Stimulated activated memory B cell treated with anti-CD40 and anti-IgM and Interleukin-4, amounts not matched to agents 10 μg/mL and 1 μg/mL and 100 μg/mL, for 72 hours (primary cell): ENCODE results near the gene TPPP2.
A peak's percentile ranks its signal among the peaks of the same experiment; 100 is the strongest.
"Not testable (repeated sequence)": the region's sequence is repeated elsewhere in the genome, so short reads cannot be mapped to it uniquely, and the experiment has no call there.

Experiments
- ATAC-seq: fragments of 150-1000 bp; cut with Tn5 transposase; 2 replicates; pipeline ENCODE4 v1.10.0; 2021
- H3K27ac Mint-ChIP-seq: one replicate; pipeline ENCODE4 v1.8.0; 2022; ENCODE audit warnings: mild to moderate bottlenecking, mixed read lengths
- H3K27me3 Mint-ChIP-seq: one replicate; pipeline ENCODE4 v1.8.0; 2022; ENCODE audit warnings: mixed read lengths
- H3K36me3 Mint-ChIP-seq: one replicate; pipeline ENCODE4 v1.8.0; 2022; ENCODE audit warnings: mixed read lengths
- H3K4me1 Mint-ChIP-seq: one replicate; pipeline ENCODE4 v1.8.0; 2022; ENCODE audit warnings: mixed read lengths
- H3K4me3 Mint-ChIP-seq: one replicate; pipeline ENCODE4 v1.8.0; 2022; ENCODE audit warnings: mild to moderate bottlenecking, moderate library complexity, mixed read lengths
- H3K9me3 Mint-ChIP-seq: one replicate; pipeline ENCODE4 v1.8.0; 2022; ENCODE audit warnings: mixed read lengths

TPPP2 gene

DNA sequence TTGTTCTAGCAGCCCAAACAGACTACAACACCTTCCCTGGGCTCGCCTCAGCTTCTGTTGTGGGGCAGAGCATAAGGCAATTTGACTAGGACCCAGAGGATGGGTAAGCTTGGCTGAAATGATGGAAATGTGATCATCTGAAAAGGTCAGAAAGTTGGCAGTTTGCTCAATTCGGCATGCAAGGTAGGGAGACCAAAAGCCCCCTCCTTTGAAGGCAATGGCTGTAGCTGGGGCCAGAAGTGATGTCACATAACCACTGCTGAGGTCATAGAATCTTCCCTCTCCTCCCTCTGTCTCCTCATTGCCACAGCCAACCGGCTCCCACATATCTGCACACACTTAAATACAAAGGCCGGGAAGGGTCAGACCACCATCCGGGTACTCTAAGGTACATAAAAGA, at the start of gene TPPP2:
Gene TPPP2, plus strand, starts transcription at position 301 of the 400 bp plus-strand sequence. CDS start 365 bp downstream, outside the sequence.
- Mint-ChIP-seq H3K27me3 (peaks cover 24% of the 10 kb centered on the region), H3K36me3 (no peaks in the 10 kb centered on the region), H3K9me3 (no peaks in the 10 kb centered on the region), H3K4me3 (no peak within 1 kb of the TSS), H3K27ac (no peak within 1 kb of the TSS), H3K4me1 (no peaks in the 10 kb centered on the region)
- ATAC-seq = no peak

DNA sequence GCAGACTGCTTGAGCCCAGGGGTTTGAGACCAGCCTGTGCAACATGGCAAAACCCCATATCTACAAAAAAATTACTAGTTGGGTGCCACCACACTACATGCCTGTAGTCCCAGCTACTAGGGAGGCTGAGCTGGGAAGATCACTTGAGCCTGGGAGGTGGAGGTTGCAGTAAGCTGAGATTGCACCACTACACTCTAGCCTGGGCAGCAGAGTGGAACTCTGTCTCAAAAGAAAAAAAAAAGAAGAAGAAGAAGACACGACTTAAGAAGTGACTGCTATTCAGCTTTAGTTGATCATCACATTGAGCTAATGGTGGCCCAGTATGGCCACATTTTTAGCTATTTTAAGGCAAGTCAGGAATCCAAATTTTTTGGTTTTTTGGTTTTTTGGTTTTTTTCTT, 49.1 kb upstream of the TPPP2 start:
- no peaks in the 10 kb centered on the region for H3K9me3 Mint-ChIP-seq
- H3K27ac Mint-ChIP-seq = no peak overlapping the region

DNA sequence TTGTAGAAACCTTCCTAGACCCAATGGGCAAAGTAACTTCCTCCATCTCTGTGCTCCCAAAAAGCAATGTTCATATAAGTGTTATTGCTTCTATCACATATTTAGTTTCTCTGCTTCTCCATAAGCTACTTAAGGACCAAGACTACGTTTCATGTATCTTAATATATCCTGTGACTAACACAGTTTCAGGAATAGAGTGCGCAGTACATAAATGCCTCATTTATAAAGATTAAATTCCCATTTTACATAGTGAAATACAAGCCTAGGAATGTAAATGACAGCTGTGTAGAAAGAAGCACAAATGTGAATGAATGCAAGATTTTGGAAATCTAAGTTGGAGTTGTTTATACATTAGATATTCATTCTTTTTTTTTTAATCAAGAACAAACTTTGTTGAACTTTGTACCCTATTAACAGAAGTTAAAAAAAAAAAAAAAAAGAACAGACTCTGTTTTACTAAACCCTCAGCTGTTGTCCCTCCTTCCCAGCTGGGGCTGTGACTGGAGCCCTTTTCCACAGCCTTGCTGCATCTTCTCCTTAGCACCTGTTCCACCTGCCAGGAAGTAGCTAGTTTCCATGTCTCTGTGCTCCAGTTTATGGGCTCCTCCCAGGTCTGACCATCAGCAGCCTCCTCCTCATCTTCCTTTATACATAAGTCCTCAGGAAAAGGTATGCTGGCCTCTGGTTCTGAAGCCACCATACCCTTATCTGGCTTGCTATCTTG, 47.2 kb upstream of the TPPP2 start:
- H3K27ac Mint-ChIP-seq = no peak overlapping the region

More for the DNA sequence above, 49.1 kb upstream of the TPPP2 start:
- Mint-ChIP-seq H3K4me3 (no peak overlapping the region), H3K27me3 (peaks cover 23% of the 10 kb centered on the region), H3K36me3 (no peaks in the 10 kb centered on the region), H3K4me1 (no peaks in the 10 kb centered on the region)
- no peak for ATAC-seq

GRCh38 chr14:20985650-20986049, 44.4 kb upstream of the TPPP2 start:
- not testable (repeated sequence) for ATAC-seq, H3K4me3 Mint-ChIP-seq, H3K4me1 Mint-ChIP-seq, H3K9me3 Mint-ChIP-seq, H3K36me3 Mint-ChIP-seq, H3K27ac Mint-ChIP-seq, H3K27me3 Mint-ChIP-seq

More for the DNA sequence above, 47.2 kb upstream of the TPPP2 start:
- Mint-ChIP-seq H3K27me3 (peaks cover 23% of the 10 kb centered on the region), H3K4me3 (no peak overlapping the region), H3K36me3 (no peaks in the 10 kb centered on the region), H3K4me1 (no peaks in the 10 kb centered on the region), H3K9me3 (no peaks in the 10 kb centered on the region)
- no peak for ATAC-seq

DNA sequence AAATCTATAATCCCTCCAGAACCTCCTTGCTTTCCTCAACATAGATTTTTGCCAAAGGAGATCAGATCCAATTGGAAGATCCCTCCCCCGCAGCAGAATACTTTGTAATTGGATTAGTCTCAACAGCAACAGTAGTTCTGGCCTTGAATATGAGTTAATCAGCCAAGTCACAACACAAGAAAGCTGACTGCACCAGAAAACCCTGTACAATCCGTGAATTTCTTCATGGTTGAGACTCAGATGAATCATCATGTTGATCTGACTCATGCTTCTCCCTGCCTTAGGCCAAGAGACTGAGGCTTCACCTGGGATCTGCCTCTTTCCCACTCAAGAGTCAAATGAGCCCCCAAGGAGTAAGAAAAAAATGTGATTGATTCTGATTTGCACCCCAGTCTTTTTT, 43.2 kb upstream of the TPPP2 start:
- H3K4me1 Mint-ChIP-seq = peaks cover 16% of the 10 kb centered on the region
- no peak overlapping the region for H3K4me3 Mint-ChIP-seq
- no peaks in the 10 kb centered on the region for H3K27me3 Mint-ChIP-seq
- no peaks in the 10 kb centered on the region for H3K9me3 Mint-ChIP-seq
- H3K27ac Mint-ChIP-seq = no peak overlapping the region
- peaks cover 2% of the 10 kb centered on the region for H3K36me3 Mint-ChIP-seq
- ATAC-seq = no peak

DNA sequence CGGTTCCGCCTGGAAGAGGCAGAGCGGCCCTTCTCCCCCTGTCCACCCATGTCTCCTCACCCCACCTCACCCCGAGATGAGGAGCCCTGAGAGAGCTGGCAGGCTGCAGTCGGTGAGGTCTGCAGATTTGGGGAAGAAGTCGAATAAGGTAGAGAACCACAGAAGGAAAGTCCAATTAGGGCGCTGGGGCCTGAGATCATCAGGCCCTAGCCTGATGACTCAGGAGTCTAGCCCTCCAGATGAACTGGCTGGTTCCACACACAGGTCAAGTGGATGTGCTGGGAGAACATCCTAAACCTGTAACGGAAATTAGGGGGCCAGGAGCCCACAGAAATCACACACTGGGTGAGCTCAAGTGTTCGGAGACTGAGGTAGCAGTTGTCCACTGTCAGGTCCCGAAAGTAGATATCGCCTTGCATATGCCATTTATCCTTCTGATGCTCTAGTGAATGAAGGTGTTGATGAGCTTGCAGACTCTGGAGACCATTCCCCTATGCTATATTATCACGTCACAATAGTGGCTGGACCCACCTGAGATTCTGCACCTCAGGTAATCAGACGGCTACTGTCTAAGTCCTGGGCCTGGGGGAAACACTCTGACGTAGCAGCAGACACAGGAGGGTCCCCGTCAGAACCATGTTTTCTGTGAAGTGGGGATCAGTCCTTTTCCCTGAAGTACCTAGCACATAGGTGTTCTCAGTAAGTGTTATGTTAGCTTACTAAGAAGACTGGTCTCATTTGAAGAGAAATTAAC, 41.1 kb upstream of the TPPP2 start:
- peak overlapping the region; percentile 91 for H3K27ac Mint-ChIP-seq

DNA sequence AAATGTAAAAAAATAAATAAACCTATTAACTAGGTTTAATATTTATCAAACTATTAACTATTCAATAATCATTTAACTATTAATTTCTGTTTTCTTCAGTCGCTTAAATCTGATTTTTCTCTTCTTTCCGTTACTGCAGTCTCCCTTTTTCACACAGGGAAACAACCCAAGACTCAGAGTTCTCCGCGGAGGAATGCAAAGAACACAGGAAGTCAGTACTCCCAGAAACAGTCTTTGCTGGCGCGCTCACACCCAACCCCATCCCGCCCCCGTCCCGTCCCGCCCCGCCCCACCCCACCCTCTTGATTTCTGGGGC, 40.6 kb upstream of the TPPP2 start:
- Mint-ChIP-seq H3K27ac (peak overlapping the region; percentile 91), H3K36me3 (peaks cover 21% of the 10 kb centered on the region), H3K4me1 (peaks cover 20% of the 10 kb centered on the region), H3K9me3 (no peaks in the 10 kb centered on the region), H3K27me3 (no peaks in the 10 kb centered on the region), H3K4me3 (peak overlapping the region; percentile 94)
- no peak for ATAC-seq

More for the DNA sequence above, 41.1 kb upstream of the TPPP2 start:
- no peaks in the 10 kb centered on the region for H3K9me3 Mint-ChIP-seq
- H3K4me3 Mint-ChIP-seq = no peak overlapping the region
- H3K4me1 Mint-ChIP-seq = peaks cover 20% of the 10 kb centered on the region
- H3K27me3 Mint-ChIP-seq = no peaks in the 10 kb centered on the region
- no peak for ATAC-seq
- peaks cover 16% of the 10 kb centered on the region for H3K36me3 Mint-ChIP-seq

- Mint-ChIP-seq H3K27me3 (no peaks in the 10 kb centered on the region), H3K9me3 (no peaks in the 10 kb centered on the region), H3K4me1 (peaks cover 20% of the 10 kb centered on the region), H3K36me3 (peaks cover 27% of the 10 kb centered on the region), H3K4me3 (peak within 1 kb of the TSS; percentile 94), H3K27ac (peak within 1 kb of the TSS; percentile 91)
- peak; percentile 98 for ATAC-seq
Measured at GRCh38 chr14:20989787-20990600, 40.0 kb upstream of the TPPP2 start, which contains the start of gene METTL17. Gene METTL17, plus strand, starts transcription at chr14:20989980. Its CDS starts 23 bp downstream, at chr14:20990003.

- H3K4me3 Mint-ChIP-seq = no peak overlapping the region
- no peak for ATAC-seq
- no peaks in the 10 kb centered on the region for H3K9me3 Mint-ChIP-seq
- H3K27me3 Mint-ChIP-seq = no peaks in the 10 kb centered on the region
- H3K36me3 Mint-ChIP-seq = peaks cover 50% of the 10 kb centered on the region
- no peak overlapping the region for H3K27ac Mint-ChIP-seq
- H3K4me1 Mint-ChIP-seq = peaks cover 6% of the 10 kb centered on the region
Measured at GRCh38 chr14:20996521-20996920, 33.5 kb upstream of the TPPP2 start.

DNA sequence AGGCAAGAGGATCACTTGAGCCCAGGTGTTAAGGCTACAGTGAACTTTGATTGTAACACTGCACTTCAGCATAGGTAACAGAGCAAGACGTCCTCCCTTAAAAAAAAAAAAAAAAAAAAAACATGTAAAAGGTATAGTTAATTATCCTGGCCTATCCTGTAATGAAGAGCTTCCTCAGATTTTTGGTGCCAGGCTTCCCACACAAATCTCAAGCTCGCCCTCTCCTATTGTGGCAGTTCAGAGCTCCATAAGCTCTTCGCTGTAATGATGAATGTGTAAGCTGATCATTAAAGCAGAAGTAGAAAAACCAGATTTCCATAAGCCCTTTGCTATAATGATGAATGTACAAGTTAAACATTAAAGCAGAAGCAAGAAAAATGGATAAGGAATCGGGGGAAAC, 32.9 kb upstream of the TPPP2 start:
- Mint-ChIP-seq H3K4me1 (peaks cover under 1% of the 10 kb centered on the region), H3K9me3 (no peaks in the 10 kb centered on the region), H3K36me3 (peaks cover 44% of the 10 kb centered on the region), H3K4me3 (no peak overlapping the region), H3K27me3 (no peaks in the 10 kb centered on the region), H3K27ac (no peak overlapping the region)
- no peak for ATAC-seq

GRCh38 chr14:20997564-20997963, 32.5 kb upstream of the TPPP2 start:
- Mint-ChIP-seq H3K27ac (no peak overlapping the region), H3K9me3 (no peaks in the 10 kb centered on the region), H3K27me3 (no peaks in the 10 kb centered on the region), H3K36me3 (peaks cover 43% of the 10 kb centered on the region), H3K4me3 (no peak overlapping the region), H3K4me1 (no peaks in the 10 kb centered on the region)
- ATAC-seq = no peak

DNA sequence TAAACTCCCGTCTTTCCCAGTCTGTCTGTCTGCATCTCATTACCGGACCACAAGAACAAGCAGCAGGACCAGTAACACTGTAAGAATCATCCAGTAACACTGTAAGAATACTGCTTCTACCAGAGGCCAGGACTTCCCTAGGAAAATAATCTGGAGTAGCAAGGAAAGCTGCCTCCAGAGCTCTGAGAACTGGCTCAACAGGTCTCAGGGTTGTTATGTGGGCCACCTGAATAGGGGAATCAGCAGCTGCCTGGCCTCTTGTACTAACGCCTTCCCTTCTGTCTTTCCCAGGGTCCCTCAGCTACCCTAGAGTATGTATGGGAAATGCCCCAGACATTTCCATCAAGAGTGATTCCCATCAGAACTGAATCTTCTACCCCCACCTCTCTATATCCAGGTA, 31.9 kb upstream of the TPPP2 start:
- no peak for ATAC-seq
- Mint-ChIP-seq H3K9me3 (no peaks in the 10 kb centered on the region), H3K27ac (no peak overlapping the region), H3K4me1 (no peaks in the 10 kb centered on the region), H3K4me3 (no peak overlapping the region), H3K36me3 (peaks cover 40% of the 10 kb centered on the region), H3K27me3 (no peaks in the 10 kb centered on the region)

DNA sequence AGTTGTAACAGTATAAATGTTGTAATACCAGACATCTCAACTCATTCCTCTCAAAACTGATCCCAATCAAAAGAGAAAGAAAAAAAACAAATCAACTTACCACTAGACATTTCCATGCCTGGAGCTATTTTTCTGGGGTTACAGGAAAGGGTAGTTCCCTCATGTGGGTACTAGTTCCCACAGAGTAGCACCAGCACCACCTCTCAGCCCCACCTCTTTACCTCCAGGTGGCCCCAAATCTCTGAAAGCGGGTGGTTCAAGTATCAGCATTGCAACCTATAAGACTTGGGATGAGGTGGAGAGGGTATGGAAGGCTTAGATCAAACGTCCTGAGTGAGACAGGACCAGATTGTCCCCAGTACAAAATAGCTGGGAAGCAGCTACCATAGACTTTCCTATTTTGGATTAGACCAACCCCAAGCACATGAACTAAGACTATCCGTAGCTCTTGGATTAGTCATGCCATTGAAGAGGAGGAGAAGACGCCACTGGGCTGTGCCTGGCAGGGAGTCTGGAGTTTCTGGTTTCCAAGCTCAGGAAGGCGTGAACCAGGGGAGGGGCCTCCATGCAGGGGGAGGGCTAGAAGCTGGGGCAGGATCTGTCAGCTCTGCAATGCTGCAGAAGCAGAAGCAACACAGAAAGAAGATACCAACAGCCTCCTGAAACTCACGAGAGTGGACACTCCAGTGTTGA, 31.2 kb upstream of the TPPP2 start, which contains the start of gene SLC39A2:
Gene SLC39A2, plus strand, starts transcription at position 620 of the 693 bp plus-strand sequence. CDS start 154 bp downstream, outside the sequence.
- H3K4me1 Mint-ChIP-seq = no peaks in the 10 kb centered on the region
- peaks cover 35% of the 10 kb centered on the region for H3K36me3 Mint-ChIP-seq
- peak; percentile 20 for ATAC-seq
- no peak within 1 kb of the TSS for H3K4me3 Mint-ChIP-seq
- no peak within 1 kb of the TSS for H3K27ac Mint-ChIP-seq
- H3K27me3 Mint-ChIP-seq = no peaks in the 10 kb centered on the region
- no peaks in the 10 kb centered on the region for H3K9me3 Mint-ChIP-seq

GRCh38 chr14:20999591-20999990, 30.4 kb upstream of the TPPP2 start:
- no peaks in the 10 kb centered on the region for H3K9me3 Mint-ChIP-seq

DNA sequence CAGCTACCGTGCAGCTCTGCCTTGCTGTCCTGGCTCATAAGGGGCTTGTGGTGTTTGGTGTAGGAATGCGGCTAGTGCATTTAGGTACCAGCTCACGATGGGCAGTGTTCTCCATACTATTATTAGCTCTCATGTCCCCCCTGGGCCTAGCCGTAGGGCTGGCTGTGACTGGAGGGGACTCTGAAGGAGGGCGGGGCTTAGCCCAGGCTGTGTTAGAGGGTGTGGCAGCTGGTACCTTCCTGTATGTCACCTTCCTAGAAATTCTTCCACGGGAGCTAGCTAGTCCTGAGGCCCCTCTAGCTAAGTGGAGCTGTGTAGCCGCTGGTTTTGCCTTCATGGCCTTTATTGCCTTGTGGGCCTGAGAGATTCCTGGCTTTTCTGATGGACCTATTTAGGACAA, 28.8 kb upstream of the TPPP2 start:
- Mint-ChIP-seq H3K4me1 (no peaks in the 10 kb centered on the region), H3K36me3 (peaks cover 11% of the 10 kb centered on the region), H3K4me3 (no peak overlapping the region), H3K9me3 (no peaks in the 10 kb centered on the region), H3K27ac (no peak overlapping the region), H3K27me3 (no peaks in the 10 kb centered on the region)
- ATAC-seq = no peak

More at GRCh38 chr14:20999591-20999990, 30.4 kb upstream of the TPPP2 start:
- H3K4me1 Mint-ChIP-seq = no peaks in the 10 kb centered on the region
- peaks cover 27% of the 10 kb centered on the region for H3K36me3 Mint-ChIP-seq
- no peaks in the 10 kb centered on the region for H3K27me3 Mint-ChIP-seq
- no peak overlapping the region for H3K4me3 Mint-ChIP-seq
- ATAC-seq = peak; percentile 24
- H3K27ac Mint-ChIP-seq = no peak overlapping the region
